Retina (tissue), 1 donor: ENCODE results near the gene GORASP1.
A peak's percentile ranks its signal among the peaks of the same experiment; 100 is the strongest.

ENCODE experiments used
- DNase-seq: peaks from one replicate; pipeline ENCODE4 v3.0.0-alpha.2; 2016

The GORASP1 gene

GRCh38 chr3:39107388-39108199 lies at the start of gene GORASP1, which contains the start of gene TTC21A:
TSS of gene GORASP1 (minus strand) at chr3:39107627. CDS start at chr3:39107541, 86 bp downstream.
TSS of gene TTC21A (plus strand) at chr3:39107680. CDS start at chr3:39107838, 158 bp downstream.
- DNase-seq, result peak; percentile 95

- DNase-seq, result no peak
Observed at GRCh38 chr3:39156421-39156820, 49.0 kb upstream of the GORASP1 start.

GRCh38 chr3:39154280-39155021 lies 47.0 kb upstream of the GORASP1 start:
- peak; percentile 41 for DNase-seq

DNA sequence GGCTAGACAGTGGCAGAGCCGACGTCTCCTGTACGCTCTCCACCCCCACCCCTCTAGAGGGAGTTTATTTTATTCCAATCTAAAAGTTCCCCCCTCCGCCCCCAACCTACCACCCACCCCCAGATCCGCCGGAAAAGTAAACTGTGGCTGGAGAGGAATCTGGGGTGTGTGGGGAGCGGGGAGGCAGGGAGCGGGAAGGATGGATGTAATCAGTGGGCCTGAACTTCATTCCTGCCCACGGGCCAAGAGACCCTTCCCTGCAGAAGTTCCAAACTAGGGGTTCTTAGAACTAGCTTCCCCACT lies 46.5 kb upstream of the GORASP1 start:
- no peak for DNase-seq

- peak; percentile 61 for DNase-seq
Observed at GRCh38 chr3:39150803-39151631, 43.6 kb upstream of the GORASP1 start.

DNA sequence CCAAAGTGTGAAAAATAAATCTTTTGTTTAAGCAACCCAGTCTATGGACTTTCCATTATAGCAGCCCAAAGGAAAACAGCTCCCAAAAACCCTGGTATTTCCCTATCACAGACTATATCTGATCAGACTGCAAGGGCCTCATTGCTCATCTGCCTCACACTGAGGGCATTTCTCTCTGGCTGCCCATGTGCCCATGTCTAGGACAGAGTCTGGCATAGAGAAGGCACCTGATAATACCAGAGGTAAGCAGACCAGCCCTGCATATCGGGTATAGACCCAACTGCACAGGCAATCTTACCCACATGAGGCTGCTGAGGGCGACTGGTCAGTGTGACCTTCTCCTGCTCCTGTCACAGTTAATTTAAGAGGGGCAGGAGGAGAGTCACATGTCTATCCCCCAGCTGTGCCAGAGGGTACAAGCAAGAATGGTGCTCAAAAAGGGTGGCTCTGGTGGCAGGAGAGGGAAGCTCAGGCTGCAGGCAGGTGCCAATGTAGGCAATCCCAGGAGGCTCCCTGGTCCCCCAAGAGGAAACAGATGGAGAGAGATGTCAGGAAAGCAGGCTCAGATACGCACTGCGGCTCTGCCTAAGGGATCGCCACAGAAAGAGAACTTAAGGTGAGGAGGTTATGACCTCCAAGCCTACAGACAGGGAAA lies 42.8 kb upstream of the GORASP1 start:
- DNase-seq, result peak; percentile 37

DNA sequence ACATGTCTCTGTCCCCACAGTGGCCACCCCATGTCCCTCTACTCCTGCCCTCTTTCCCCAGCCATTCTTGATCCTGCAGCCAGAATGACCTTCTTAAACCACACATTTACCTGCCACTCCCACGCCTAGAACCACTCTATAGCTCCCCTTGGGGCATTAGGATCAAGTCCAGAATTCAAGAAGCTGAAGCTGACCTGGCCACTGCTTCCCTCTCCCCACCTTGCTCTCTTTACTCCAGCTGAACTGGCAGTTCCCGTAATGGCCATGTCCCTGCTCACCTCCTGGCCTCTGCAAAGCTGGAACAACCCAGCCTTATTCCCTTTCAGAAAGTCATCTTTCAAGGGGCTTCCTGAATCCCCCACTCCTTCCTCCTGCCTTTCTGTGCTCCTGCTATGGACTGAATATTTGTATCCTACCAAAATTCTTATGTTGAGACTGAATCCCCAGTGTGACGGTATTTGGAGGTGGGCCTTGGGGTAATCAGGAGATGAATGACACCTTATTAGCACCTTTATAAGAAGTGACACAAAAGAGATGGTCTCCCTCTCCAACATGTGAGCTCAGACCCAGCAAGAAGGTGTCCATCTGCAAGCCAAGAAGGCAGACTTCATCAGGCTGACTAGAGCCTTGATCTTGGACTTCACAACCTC lies 42.2 kb upstream of the GORASP1 start:
- no peak for DNase-seq

- DNase-seq, result no peak
Observed at GRCh38 chr3:39149059-39149455, 41.6 kb upstream of the GORASP1 start.

- DNase-seq, result peak; percentile 33
Observed at GRCh38 chr3:39148435-39149058, 41.1 kb upstream of the GORASP1 start.

- peak; percentile 34 for DNase-seq
Observed at GRCh38 chr3:39147711-39148434, 40.4 kb upstream of the GORASP1 start.

DNA sequence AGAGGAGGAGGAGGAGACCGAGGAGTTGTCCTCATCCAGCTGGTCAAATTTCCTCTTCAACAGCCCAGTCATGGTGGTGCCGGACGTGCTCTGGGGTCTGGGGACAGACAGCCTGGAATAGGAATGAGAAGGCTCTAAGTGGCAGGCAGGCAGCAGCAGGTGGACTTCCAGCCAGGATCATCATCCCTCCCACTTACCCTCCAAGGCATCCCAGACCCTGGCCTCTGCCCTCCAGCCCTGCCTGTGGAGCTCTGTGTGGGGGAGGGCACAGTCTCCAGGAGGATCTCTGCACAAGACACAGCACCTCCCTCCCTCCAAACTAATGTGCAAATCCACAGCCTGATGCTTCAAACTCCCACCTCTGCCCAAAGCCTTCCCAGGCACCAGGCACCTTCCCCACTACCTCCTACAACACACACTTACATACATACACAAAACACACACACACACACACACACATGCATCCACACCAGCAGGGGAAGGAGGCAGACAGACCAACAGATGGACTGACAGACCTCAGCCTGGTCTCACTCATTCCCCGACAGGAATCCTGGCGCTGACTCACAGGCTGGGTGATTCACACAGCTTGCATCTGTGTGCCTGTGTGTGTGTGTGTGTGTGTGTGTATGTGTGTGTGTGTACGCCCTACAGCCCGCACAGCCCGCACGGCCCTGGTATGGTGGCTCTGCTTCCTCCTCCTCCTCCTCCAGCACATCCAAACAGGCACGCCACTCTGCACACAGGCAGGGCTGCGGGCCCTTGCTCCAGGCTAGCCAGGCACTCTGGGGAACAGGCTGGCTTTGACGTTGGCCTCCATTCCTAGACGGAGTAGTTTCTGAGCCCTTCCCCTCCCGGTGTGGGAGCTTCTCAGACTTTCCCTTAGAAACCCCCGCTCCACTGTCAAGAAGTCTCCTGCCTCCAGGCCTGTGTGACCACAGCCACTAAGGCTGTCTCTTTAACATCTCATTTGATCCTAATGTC lies 39.5 kb upstream of the GORASP1 start:
- DNase-seq, result peak; percentile 63

GRCh38 chr3:39146083-39146501 lies 38.7 kb upstream of the GORASP1 start:
- no peak for DNase-seq

DNA sequence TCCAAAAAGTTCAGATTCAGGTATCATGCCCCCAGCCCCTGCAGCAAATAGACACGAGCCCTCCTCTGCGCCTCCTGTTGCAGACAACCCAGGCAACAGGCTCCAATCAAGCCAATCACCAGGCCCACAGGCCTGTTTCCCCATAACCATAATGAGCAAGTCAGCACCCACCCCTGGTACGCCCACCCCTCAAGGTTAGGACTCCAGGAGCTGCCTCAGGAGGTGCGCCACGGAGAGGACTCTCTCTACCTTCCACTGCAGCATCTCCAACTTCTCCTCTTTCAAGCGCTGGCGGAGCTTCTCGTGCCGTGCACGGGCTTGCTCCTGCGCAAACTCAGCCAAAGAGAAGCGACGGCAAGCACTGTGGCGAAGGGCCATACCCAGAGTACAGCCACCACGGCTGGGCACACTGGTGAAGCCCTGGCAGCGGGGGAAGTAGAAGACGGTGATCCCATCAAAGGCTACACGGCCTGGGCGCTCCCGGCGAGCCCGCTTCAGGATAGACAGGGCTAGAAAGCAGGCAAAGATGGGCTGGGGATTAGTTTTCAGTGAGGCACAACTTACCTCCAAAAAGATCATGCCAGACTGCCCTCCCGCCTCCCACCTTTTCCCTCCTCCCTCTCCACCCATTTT lies 37.4 kb upstream of the GORASP1 start:
- DNase-seq, result no peak

GRCh38 chr3:39144095-39144747 lies 36.8 kb upstream of the GORASP1 start:
- no peak for DNase-seq

GRCh38 chr3:39143051-39143885 lies 35.8 kb upstream of the GORASP1 start:
- DNase-seq, result no peak

DNA sequence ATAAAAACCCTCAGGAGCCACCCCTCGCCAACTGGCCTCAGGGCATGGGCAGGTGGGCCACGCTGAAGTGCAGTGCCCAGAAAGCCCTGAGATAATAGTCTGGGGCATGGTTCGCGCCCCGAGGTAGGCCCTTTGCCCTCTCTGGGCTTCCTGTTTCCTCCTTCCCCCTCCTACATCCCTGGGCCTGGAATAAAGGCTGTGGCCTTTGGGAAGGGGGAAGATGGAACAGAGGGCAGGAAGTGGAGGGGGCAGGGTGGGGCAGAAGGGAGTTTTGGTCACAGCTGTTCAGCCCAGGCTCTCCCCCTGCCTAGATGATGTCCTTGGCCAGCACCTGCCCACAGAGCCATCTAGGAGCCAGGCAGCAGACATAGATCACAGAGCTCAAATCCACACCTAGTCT lies 34.6 kb upstream of the GORASP1 start:
- DNase-seq, result no peak

DNA sequence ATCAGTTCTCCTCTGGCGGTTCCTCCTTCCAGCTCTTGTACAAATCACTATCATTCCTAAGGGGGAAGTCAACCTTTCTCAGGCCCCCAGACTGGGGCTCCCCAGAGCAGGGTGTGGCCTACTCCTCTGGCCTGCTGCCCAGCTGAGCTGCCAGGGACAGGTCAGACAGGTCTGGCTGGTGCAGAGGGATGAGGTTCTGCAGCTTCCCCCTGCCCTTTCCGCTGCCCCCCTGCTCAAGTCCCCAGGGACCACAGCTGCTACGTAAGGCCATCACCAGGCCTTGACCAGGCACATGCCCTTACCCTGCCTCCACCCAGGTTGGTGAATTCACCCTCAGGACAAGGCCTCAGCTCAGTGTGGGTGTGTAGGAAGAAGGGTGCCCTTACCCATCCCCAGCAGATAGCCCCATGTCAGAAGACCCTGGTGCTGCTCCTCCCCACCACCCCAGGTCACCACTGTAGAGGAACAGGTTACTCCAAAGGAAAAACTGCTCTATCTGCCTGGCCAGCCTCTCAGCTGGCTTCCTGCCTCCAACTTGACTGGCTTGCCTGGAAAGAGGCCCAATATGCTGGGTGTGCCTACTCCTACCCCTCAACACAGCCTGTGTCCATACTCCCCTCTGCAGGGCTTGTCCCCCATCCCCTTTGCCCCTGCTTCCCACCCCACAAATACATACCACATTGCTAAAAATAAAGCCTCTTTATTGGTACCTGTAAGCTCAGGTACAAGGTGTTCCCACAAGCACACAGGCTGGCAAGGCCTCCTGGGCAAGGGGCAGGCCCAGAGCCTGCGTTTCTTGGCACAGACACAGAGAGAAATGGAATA lies 34.0 kb upstream of the GORASP1 start:
- DNase-seq, result no peak
